Heart right ventricle (tissue), 16 donors: ENCODE data around the gene NUMBL. TPM values are rescaled to one million over a fixed set of nuclear protein-coding genes. Genes with fewer than 3 reads are reported as not detected.

Experiments
- ATAC-seq, 8 donors: fragments of 200-7000 bp; cut with Tn5 transposase; one replicate each; pipeline ENCODE4 v1.9.1; 2020; ENCODE audit warnings: mild to moderate bottlenecking in 8 of 8, moderate library complexity in 8 of 8, moderate number of reproducible peaks in 1 of 8
- DNase-seq, 2 donors: peaks; one replicate each; pipeline ENCODE4 v3.0.0-alpha.2; 2020
- H3K27ac ChIP-seq, 10 donors: fragments of 200-600 bp; sonication (generic) in 2 of 10; one replicate each; pipeline versions ENCODE4 v1.5.0 to v1.8.0; 2020 to 2022; ENCODE audit warnings: mild to moderate bottlenecking in 3 of 10
- H3K27me3 ChIP-seq, 7 donors: fragments of 200-600 bp; one replicate each; pipeline ENCODE4 v1.8.0; 2021 to 2022; ENCODE audit warnings: mild to moderate bottlenecking in 2 of 7
- H3K36me3 ChIP-seq, 9 donors: fragments of 200-600 bp; sonication (generic) in 1 of 9; one replicate each; pipeline versions ENCODE4 v1.5.0 to v1.8.0; 2020 to 2022; ENCODE audit warnings: mild to moderate bottlenecking in 2 of 9
- H3K4me1 ChIP-seq, 9 donors: fragments of 200-600 bp; sonication (generic) in 1 of 9; one replicate each; pipeline versions ENCODE4 v1.5.0 to v1.8.0; 2020 to 2022; ENCODE audit warnings: mild to moderate bottlenecking in 4 of 9
- H3K4me3 ChIP-seq, 10 donors: fragments of 200-600 bp; sonication (generic) in 2 of 10; one replicate each; pipeline versions ENCODE4 v1.5.0 to v1.8.0; 2020 to 2022; ENCODE audit warnings: mild to moderate bottlenecking in 7 of 10, moderate library complexity in 2 of 10
- H3K9me3 ChIP-seq, 11 donors: fragments of 200-600 bp in 10 of 11; sonication (generic) in 2 of 11; one replicate each; pipeline versions ENCODE4 v1.5.0 to v1.8.0; 2013 to 2022; ENCODE audit warnings: mild to moderate bottlenecking in 2 of 11, control low read depth in 1 of 11, moderate library complexity in 1 of 11
- WGBS, 2 donors: extraction: QIAGEN DNeasy Blood & Tissue Kit; methylation state at CpG; one replicate each; pipeline ENCODE4 v1.1.7; 2013; ENCODE audit warnings: inconsistent platforms in 1 of 2; 5-methylcytosine and 5-hydroxymethylcytosine counted together
- intact Hi-C, 10 donors: fragments of 100-400 bp; cut with DNase I; formaldehyde crosslinking; loops; one replicate each; pipeline versions ENCODE4 v1.11.1 to v1.14.2; 2022
- polyA plus RNA-seq, 2 donors: library from polyadenylated mRNA; stranded (reverse); fragments of 200-250 nt; gene quantifications; one replicate each; pipeline ENCODE4 v1.2.3, GENCODE V29; 2013
- total RNA-seq, 10 donors: library from RNA; stranded (reverse); fragmentation: NEBNext Ultra II Directional in 3 of 10; extraction: Animal tissue kit (Norgen Biotek cat#: 25700) in 3 of 10; gene quantifications; one replicate each; pipeline versions ENCODE4 v1.2.1 to v1.2.4, GENCODE V29; 2021 to 2023
- TF ChIP-seq, protein P1 (sequence below), 9 donors: fragments of 200-600 bp; sonication (generic) in 2 of 9; IDR thresholded peaks; one replicate each; pipeline versions ENCODE4 v1.5.0 to v1.8.0; 2021 to 2022; ENCODE audit warnings: antibody characterized with exemption in 9 of 9, mild to moderate bottlenecking in 5 of 9, moderate library complexity in 1 of 9
- donor health status: Arrhythmogenic right ventricular cardiomyopathy.
- donor health status: ischemic (EF 13 %, LVEDD 7.1; RV severe dilation, severe dysfunction).
- donor health status: healthy with polysubstance abuse.
- donor health status: DM: no; HTN: yes; CAD: no.
- donor health status: DM: no; HTN: no; CAD: no.
- donor health status: ischemic (EF 25% LVEDD 6.9; RV normal size, moderate dysfunction).
- donor health status: ischemic (EF 25% LVEDD 5.7; RV mildly dilated, moderate dysfunction).
- donor health status: healthy.
- donor health status: DM: yes; HTN: yes; CAD: no.
- donor health status: Ischemic cardiomyopathy.
- donor health status: ischemic (EF 35%, LVEDD 5.7; RV mildly dilated, moderate dysfunction).
- donor health status: nonischemic (EF 11% LVEDD 7.7; RV severe dilation, severe dysfunction).
- donor health status: DM: yes; HTN: yes; CAD: no.
- donor health status: PGD.
- donor health status: ischemic (EF 29% LVEDD 5.4; RV normal size, mild dysfunction).
- donor health status: nonischemic (EF 23%, LVEDD 6.1; RV moderate dilation, normal function).

NUMBL gene
- total and polyA plus RNA-seq, 12 donors = 7.1 to 15.3 (median 10.7) TPM

GRCh38 chr19:40702337-40703012 is 12.0 kb upstream of the NUMBL start:
- H3K27ac ChIP-seq = peak overlapping the region in 4 of 10 donors; percentile 28 to 61 (median 45)
- no peak overlapping the region for H3K4me3 ChIP-seq
- no peaks in the 10 kb centered on the region for H3K9me3 ChIP-seq
- 56 to 68% methylated on average over 18 of the region's 18 CpGs for WGBS, 2 donors
- peaks cover 0 to 88% (median 39%) of the 10 kb centered on the region in 9 donors for H3K36me3 ChIP-seq
- TF ChIP-seq, protein P1, sequence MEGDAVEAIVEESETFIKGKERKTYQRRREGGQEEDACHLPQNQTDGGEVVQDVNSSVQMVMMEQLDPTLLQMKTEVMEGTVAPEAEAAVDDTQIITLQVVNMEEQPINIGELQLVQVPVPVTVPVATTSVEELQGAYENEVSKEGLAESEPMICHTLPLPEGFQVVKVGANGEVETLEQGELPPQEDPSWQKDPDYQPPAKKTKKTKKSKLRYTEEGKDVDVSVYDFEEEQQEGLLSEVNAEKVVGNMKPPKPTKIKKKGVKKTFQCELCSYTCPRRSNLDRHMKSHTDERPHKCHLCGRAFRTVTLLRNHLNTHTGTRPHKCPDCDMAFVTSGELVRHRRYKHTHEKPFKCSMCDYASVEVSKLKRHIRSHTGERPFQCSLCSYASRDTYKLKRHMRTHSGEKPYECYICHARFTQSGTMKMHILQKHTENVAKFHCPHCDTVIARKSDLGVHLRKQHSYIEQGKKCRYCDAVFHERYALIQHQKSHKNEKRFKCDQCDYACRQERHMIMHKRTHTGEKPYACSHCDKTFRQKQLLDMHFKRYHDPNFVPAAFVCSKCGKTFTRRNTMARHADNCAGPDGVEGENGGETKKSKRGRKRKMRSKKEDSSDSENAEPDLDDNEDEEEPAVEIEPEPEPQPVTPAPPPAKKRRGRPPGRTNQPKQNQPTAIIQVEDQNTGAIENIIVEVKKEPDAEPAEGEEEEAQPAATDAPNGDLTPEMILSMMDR (IDR thresholded peaks at IDR 0.05) = peak in 8 of 9 donors; percentile 4 to 57 (median 45)
- ATAC-seq (peak; percentile 40 to 76 (median 69)), DNase-seq (peak; percentile 39 to 59)
- no peaks in the 10 kb centered on the region for H3K27me3 ChIP-seq
- H3K4me1 ChIP-seq = peaks cover 0 to 41% (median 22%) of the 10 kb centered on the region in 9 donors
- intact Hi-C loops = no loop called here

DNA sequence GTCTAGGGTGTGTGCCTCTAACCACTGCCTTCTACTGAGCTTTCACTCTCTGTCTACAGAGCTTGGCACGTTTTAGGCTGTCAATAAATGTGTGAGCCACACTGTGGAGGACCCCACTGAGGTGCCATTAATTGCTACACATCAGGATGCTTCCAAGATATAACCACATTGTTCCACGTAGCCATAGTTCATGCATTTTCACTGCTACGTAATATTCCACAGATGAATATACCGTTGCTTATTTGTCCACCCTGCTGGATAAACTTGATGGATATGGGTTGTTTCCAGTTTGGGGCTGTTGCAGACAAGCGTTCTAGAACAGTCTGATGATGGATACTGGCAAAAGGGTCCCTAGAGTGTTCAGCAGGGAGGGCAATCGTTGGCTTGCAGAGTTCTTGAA is 11.3 kb upstream of the NUMBL start:
- Histone ChIP-seq H3K27ac (no peak overlapping the region), H3K36me3 (peaks cover 0 to 88% (median 38%) of the 10 kb centered on the region in 9 donors), H3K4me1 (peaks cover 0 to 34% (median 19%) of the 10 kb centered on the region in 9 donors), H3K27me3 (no peaks in the 10 kb centered on the region), H3K4me3 (no peak overlapping the region), H3K9me3 (no peaks in the 10 kb centered on the region)
- ATAC-seq (no peak), DNase-seq (no peak)
- intact Hi-C loops = no loop called here
- WGBS, 2 donors = 95% methylated on average over 6 of the region's 6 CpGs
- TF ChIP-seq, protein P1 (IDR thresholded peaks at IDR 0.05) = no peak

- Histone ChIP-seq H3K36me3 (peaks cover 0 to 93% (median 39%) of the 10 kb centered on the region in 9 donors), H3K9me3 (no peaks in the 10 kb centered on the region), H3K4me1 (peaks cover 0 to 17% (median 3%) of the 10 kb centered on the region in 9 donors), H3K4me3 (no peak overlapping the region), H3K27ac (no peak overlapping the region), H3K27me3 (no peaks in the 10 kb centered on the region)
- intact Hi-C loops = no loop called here
- no peak for DNase-seq
- WGBS, 2 donors = 95% methylated on average over 9 of the region's 9 CpGs
- TF ChIP-seq, protein P1 (IDR thresholded peaks at IDR 0.05) = no peak
- ATAC-seq = no peak
Measured at GRCh38 chr19:40700083-40700482, 9.6 kb upstream of the NUMBL start.

DNA sequence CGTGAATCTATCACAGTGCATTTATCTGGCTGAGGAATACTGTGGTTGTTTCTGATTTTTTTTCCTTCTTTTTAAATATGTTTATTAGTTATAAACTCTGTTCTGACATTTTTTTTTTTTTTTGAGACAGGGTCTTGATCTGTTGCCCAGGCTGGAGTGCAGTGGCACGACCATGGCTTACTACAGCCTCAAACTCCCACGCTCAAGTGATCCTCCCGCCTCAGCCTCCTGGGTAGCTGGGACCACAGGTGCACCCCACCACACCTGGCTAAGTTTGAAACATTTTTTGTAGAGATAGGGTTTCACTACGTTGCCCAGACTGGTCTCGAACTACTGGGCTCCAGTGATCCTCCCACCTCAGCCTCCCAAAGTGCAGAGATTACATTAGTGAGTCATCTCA is 6.6 kb upstream of the NUMBL start:
- H3K36me3 ChIP-seq = peaks cover 0 to 82% (median 25%) of the 10 kb centered on the region in 9 donors

More for the DNA sequence above, 6.6 kb upstream of the NUMBL start:
- TF ChIP-seq, protein P1 (IDR thresholded peaks at IDR 0.05) = no peak
- no peak for DNase-seq
- Histone ChIP-seq H3K27me3 (no peaks in the 10 kb centered on the region), H3K27ac (no peak overlapping the region), H3K4me1 (peaks cover 0 to under 1% (median 0%) of the 10 kb centered on the region in 9 donors), H3K4me3 (no peak overlapping the region), H3K9me3 (no peaks in the 10 kb centered on the region)
- intact Hi-C loops = no loop called here
- no peak for ATAC-seq
- WGBS, 2 donors = 98 to 99% methylated on average over 6 of the region's 6 CpGs
